Mucosa of rectum (tissue), 2 donors: Measurements from ENCODE around the gene COQ10A.
"Not testable (repeated sequence)": the region's sequence is repeated elsewhere in the genome, so short reads cannot be mapped to it uniquely, and the experiment has no call there.

Experiments used
- H3K27ac ChIP-seq, 2 donors: one replicate each; pipeline ENCODE4 v1.7.0; 2013; ENCODE audit warnings: inconsistent platforms in 2 of 2, low read depth in 2 of 2, low read length in 2 of 2
- H3K27me3 ChIP-seq, 2 donors: one replicate each; pipeline ENCODE4 v1.7.0; 2013; ENCODE audit warnings: low read length in 2 of 2; ENCODE audit not compliant: control insufficient read depth in 2 of 2, insufficient read depth in 2 of 2
- H3K36me3 ChIP-seq, 2 donors: one replicate each; pipeline ENCODE4 v1.7.0; 2013; ENCODE audit warnings: low read length in 2 of 2; ENCODE audit not compliant: control insufficient read depth in 2 of 2, insufficient read depth in 2 of 2
- H3K4me1 ChIP-seq, 2 donors: one replicate each; pipeline ENCODE4 v1.7.0; 2013; ENCODE audit warnings: low read length in 2 of 2, mild to moderate bottlenecking in 1 of 2; ENCODE audit not compliant: control insufficient read depth in 2 of 2, insufficient read depth in 2 of 2
- H3K4me3 ChIP-seq, 2 donors: one replicate each; pipeline ENCODE4 v1.7.0; 2013; ENCODE audit warnings: low read length in 2 of 2
- H3K9ac ChIP-seq, 2 donors: one replicate each; pipeline ENCODE4 v1.7.0; 2013; ENCODE audit warnings: low read length in 2 of 2, low read depth in 1 of 2, mild to moderate bottlenecking in 1 of 2
- H3K9me3 ChIP-seq, 2 donors: one replicate each; pipeline ENCODE4 v1.7.0; 2013; ENCODE audit warnings: low read length in 2 of 2; ENCODE audit not compliant: control insufficient read depth in 2 of 2
- donor health status: healthy.
- donor health status: Normal muscosa, but diverticular disease.

COQ10A gene

GRCh38 chr12:56271031-56271430 is 4.3 kb downstream of the COQ10A start:
- Histone ChIP-seq H3K9ac (no peak overlapping the region), H3K36me3 (peaks cover 34 to 56% of the 10 kb centered on the region in 2 donors), H3K4me1 (peaks cover 10 to 11% of the 10 kb centered on the region in 2 donors), H3K27ac (no peak overlapping the region), H3K4me3 (no peak overlapping the region), H3K27me3 (no peaks in the 10 kb centered on the region), H3K9me3 (no peaks in the 10 kb centered on the region)

- H3K36me3 ChIP-seq: peaks cover 39 to 60% of the 10 kb centered on the region in 2 donors
Measured at GRCh38 chr12:56272468-56272867, 5.7 kb downstream of the COQ10A start.

GRCh38 chr12:56274299-56274698 is 7.6 kb downstream of the COQ10A start:
- peaks cover 53 to 73% of the 10 kb centered on the region in 2 donors for H3K36me3 ChIP-seq
- H3K27ac ChIP-seq: no peak overlapping the region
- H3K27me3 ChIP-seq: no peaks in the 10 kb centered on the region
- H3K9ac ChIP-seq: no peak overlapping the region
- H3K9me3 ChIP-seq: no peaks in the 10 kb centered on the region
- H3K4me3 ChIP-seq: no peak overlapping the region
- H3K4me1 ChIP-seq: no peaks in the 10 kb centered on the region

More at GRCh38 chr12:56272468-56272867, 5.7 kb downstream of the COQ10A start:
- not testable (repeated sequence) for H3K4me3 ChIP-seq, H3K9ac ChIP-seq, H3K9me3 ChIP-seq, H3K4me1 ChIP-seq, H3K27me3 ChIP-seq, H3K27ac ChIP-seq

- Histone ChIP-seq H3K4me3 (no peak overlapping the region), H3K4me1 (no peaks in the 10 kb centered on the region), H3K9me3 (no peaks in the 10 kb centered on the region), H3K36me3 (peaks cover 67 to 71% of the 10 kb centered on the region in 2 donors), H3K27me3 (no peaks in the 10 kb centered on the region), H3K9ac (no peak overlapping the region), H3K27ac (no peak overlapping the region)
Measured at GRCh38 chr12:56278905-56279304, 12.2 kb downstream of the COQ10A start.

GRCh38 chr12:56280849-56281248 is 14.1 kb downstream of the COQ10A start:
- Histone ChIP-seq H3K36me3 (peaks cover 60 to 62% of the 10 kb centered on the region in 2 donors), H3K4me3 (no peak overlapping the region), H3K27me3 (no peaks in the 10 kb centered on the region), H3K9ac (no peak overlapping the region), H3K9me3 (no peaks in the 10 kb centered on the region), H3K4me1 (no peaks in the 10 kb centered on the region), H3K27ac (no peak overlapping the region)

- H3K9ac ChIP-seq: no peak overlapping the region
- no peaks in the 10 kb centered on the region for H3K4me1 ChIP-seq
- H3K27me3 ChIP-seq: no peaks in the 10 kb centered on the region
- H3K4me3 ChIP-seq: no peak overlapping the region
- H3K36me3 ChIP-seq: peaks cover 58% of the 10 kb centered on the region in 2 donors
- H3K9me3 ChIP-seq: no peaks in the 10 kb centered on the region
- H3K27ac ChIP-seq: no peak overlapping the region
Measured at GRCh38 chr12:56282030-56282429, 15.3 kb downstream of the COQ10A start.

GRCh38 chr12:56282579-56282978 is 15.8 kb downstream of the COQ10A start:
- Histone ChIP-seq H3K27me3 (no peaks in the 10 kb centered on the region), H3K9ac (no peak overlapping the region), H3K4me3 (no peak overlapping the region), H3K4me1 (no peaks in the 10 kb centered on the region), H3K9me3 (no peaks in the 10 kb centered on the region), H3K27ac (no peak overlapping the region), H3K36me3 (peaks cover 57 to 58% of the 10 kb centered on the region in 2 donors)

GRCh38 chr12:56284263-56284662 is 17.5 kb downstream of the COQ10A start:
- H3K27ac ChIP-seq, H3K9ac ChIP-seq, H3K4me1 ChIP-seq, H3K4me3 ChIP-seq, H3K27me3 ChIP-seq, H3K9me3 ChIP-seq: not testable (repeated sequence)
- H3K36me3 ChIP-seq: peaks cover 44 to 49% of the 10 kb centered on the region in 2 donors

- H3K27me3 ChIP-seq: no peaks in the 10 kb centered on the region
- H3K9ac ChIP-seq: no peak overlapping the region
- H3K4me3 ChIP-seq: no peak overlapping the region
- no peaks in the 10 kb centered on the region for H3K9me3 ChIP-seq
- peaks cover 40 to 43% of the 10 kb centered on the region in 2 donors for H3K36me3 ChIP-seq
- no peak overlapping the region for H3K27ac ChIP-seq
- no peaks in the 10 kb centered on the region for H3K4me1 ChIP-seq
Measured at GRCh38 chr12:56286044-56286830, 19.5 kb downstream of the COQ10A start.

GRCh38 chr12:56288705-56289387 is 22.1 kb downstream of the COQ10A start:
- H3K27me3 ChIP-seq: no peaks in the 10 kb centered on the region
- no peak overlapping the region for H3K27ac ChIP-seq
- peaks cover 20 to 25% of the 10 kb centered on the region in 2 donors for H3K36me3 ChIP-seq
- H3K9me3 ChIP-seq: no peaks in the 10 kb centered on the region
- H3K4me3 ChIP-seq: no peak overlapping the region
- no peak overlapping the region for H3K9ac ChIP-seq
- no peaks in the 10 kb centered on the region for H3K4me1 ChIP-seq
